Ovary (tissue), 3 donors: ENCODE measurements around the gene CASP5.
"Not testable (repeated sequence)": the region's sequence is repeated elsewhere in the genome, so short reads cannot be mapped to it uniquely, and the experiment has no call there.

Experiments
- CTCF ChIP-seq, 3 donors: fragments of 450-650 bp in 2 of 3; fragments of 200-600 bp in 1 of 3; IDR thresholded peaks; one replicate each; pipeline versions ENCODE4 v1.5.1 to v1.8.0; 2016 to 2022; ENCODE audit warnings: antibody characterized with exemption in 3 of 3, mild to moderate bottlenecking in 1 of 3
- EP300 ChIP-seq: sonication (generic); formaldehyde crosslinking; IDR thresholded peaks from one replicate; pipeline ENCODE4 v1.6.1; 2017; ENCODE audit warnings: antibody characterized with exemption
- POLR2A ChIP-seq: fragments of 450-650 bp; IDR thresholded peaks from one replicate; pipeline ENCODE4 v1.6.1; 2017; ENCODE audit warnings: antibody characterized with exemption, mild to moderate bottlenecking, moderate library complexity
- donor health status: DM: no; HTN: no; CAD: no.

GRCh38 chr11:104972924-104973323, 50.0 kb downstream of the CASP5 start:
- not testable (repeated sequence) for TF ChIP-seq CTCF (IDR thresholded peaks at IDR 0.05); POLR2A; EP300
